OCI-LY7 (cell line): Measurements from ENCODE around the gene DELE1.

ENCODE experiments used
- CTCF ChIP-seq: fragments of 200-600 bp; sonication (generic); conservative IDR thresholded peaks from 2 replicates; pipeline ENCODE4 v1.5.1; 2014; ENCODE audit warnings: mild to moderate bottlenecking, antibody characterized with exemption, low read length, moderate library complexity, mixed read lengths
- EZH2phosphoT487 ChIP-seq: fragments of 200-600 bp; sonication (generic); IDR thresholded peaks from 2 replicates; pipeline ENCODE4 v1.6.1; 2018; ENCODE audit warnings: low read depth, borderline replicate concordance, mild to moderate bottlenecking, mixed run types, antibody characterized with exemption, low read length, moderate library complexity, mixed read lengths

- no peak for TF ChIP-seq CTCF
- TF ChIP-seq EZH2phosphoT487 = no peak
These were observed 40.0 kb downstream of the DELE1 start for GRCh38 chr5:141963701-141964100.
